Adrenal gland (tissue), 12 donors: ENCODE measurements around the gene RET. TPM values are rescaled to one million over a fixed set of nuclear protein-coding genes. Genes with fewer than 3 reads are reported as not detected.

Experiments
- DNase-seq, 7 donors: peaks; one replicate each; pipeline ENCODE4 v3.0.0-alpha.2; 2019 to 2020
- H3K27ac ChIP-seq, 5 donors: fragments of 200-600 bp; sonication (generic) in 4 of 5; 1 replicate in 3 of 5; 2 replicates in 2 of 5; pipeline versions ENCODE4 v1.5.1 to v1.8.0; 2016 to 2020; ENCODE audit warnings: mild to moderate bottlenecking in 1 of 5
- H3K27me3 ChIP-seq: fragments of 200-600 bp; 2 replicates; pipeline ENCODE4 v1.8.0; 2021
- H3K36me3 ChIP-seq, 2 donors: fragments of 200-600 bp; replicated peaks in 1 of 2; 1 replicate in 1 of 2; 2 replicates in 1 of 2; pipeline versions ENCODE4 v1.5.1 to v1.8.0; 2018 to 2022
- H3K4me1 ChIP-seq, 2 donors: fragments of 200-600 bp; replicated peaks in 1 of 2; 1 replicate in 1 of 2; 2 replicates in 1 of 2; pipeline versions ENCODE4 v1.5.1 to v1.8.0; 2018 to 2021
- H3K4me3 ChIP-seq, 4 donors: fragments of 200-600 bp; sonication (generic) in 3 of 4; one replicate each; pipeline ENCODE4 v1.5.1; 2016 to 2018
- H3K9me3 ChIP-seq, 3 donors: fragments of 200-600 bp; sonication (generic) in 1 of 3; replicated peaks in 1 of 3; 1 replicate in 2 of 3; 2 replicates in 1 of 3; pipeline versions ENCODE4 v1.5.1 to v1.8.0; 2016 to 2021
- CTCF ChIP-seq, 6 experiments: fragments of 450-650 bp in 4 of 6; fragments of 200-600 bp in 2 of 6; sonication (generic) in 1 of 6; IDR thresholded peaks; 1 replicate in 5 of 6; 2 replicates in 1 of 6; pipeline versions ENCODE4 v1.5.1 to v1.8.0; 2016 to 2021; ENCODE audit warnings: antibody characterized with exemption in 6 of 6, mild to moderate bottlenecking in 2 of 6, moderate library complexity in 1 of 6
- POLR2A ChIP-seq, 2 donors: fragments of 450-650 bp; IDR thresholded peaks; one replicate each; pipeline ENCODE4 v1.6.1; 2017; ENCODE audit warnings: antibody characterized with exemption in 2 of 2, mild to moderate bottlenecking in 2 of 2, moderate library complexity in 1 of 2
- WGBS, 4 donors: extraction: QIAGEN DNeasy Blood & Tissue Kit in 2 of 4; methylation state at CpG; one replicate each; pipeline versions ENCODE4 v1.1.5 to v1.1.7; 2013 to 2017; 5-methylcytosine and 5-hydroxymethylcytosine counted together
- intact Hi-C, 2 donors: fragments of 100-400 bp; cut with DNase I; formaldehyde crosslinking; loops; one replicate each; pipeline versions ENCODE4 v1.14.1 to v1.15.0; 2022 to 2023
- polyA plus RNA-seq, 3 donors: library from polyadenylated mRNA; stranded (reverse); fragments of 200-250 nt in 2 of 3; fragments of 350-450 nt in 1 of 3; fragmentation: Illumina TruSeq in 1 of 3; extraction: RNeasy Lipid Tissue Mini Kit (QIAGEN cat#74804) in 1 of 3; gene quantifications; one replicate each; pipeline ENCODE4 v1.2.3, GENCODE V29; 2013 to 2014
- total RNA-seq, 9 donors: library from RNA; depleted of rRNA in 4 of 9; stranded (reverse); fragments of >200 nt in 4 of 9; fragments of 120-200 nt in 1 of 9; fragmentation: NEBNext Ultra II Directional in 1 of 9; extraction: Animal tissue kit (Norgen Biotek cat#: 25700) in 1 of 9; gene quantifications; one replicate each; pipeline versions ENCODE4 v1.1.0 to v1.2.4, GENCODE V29; 2013 to 2023
- donor health status: healthy with polysubstance abuse.
- donor health status: Bipolar disorder and iron deficiency.
- donor health status: DM: yes; HTN: yes; CAD: no.
- donor health status: DM: no; HTN: no; CAD: no.
- donor health status: DM: no; HTN: no; CAD: no.
- donor health status: DM: yes; HTN: yes; CAD: no.

The RET gene
- total and polyA plus RNA-seq, 12 donors, result 1.6 to 43.6 (median 6.0) TPM

- WGBS, 4 donors, result 59 to 81% (median 68%) methylated on average over 3 of the region's 3 CpGs
- H3K27me3 ChIP-seq, result no peaks in the 10 kb centered on the region
- no peak for TF ChIP-seq CTCF (IDR thresholded peaks at IDR 0.05)
- TF ChIP-seq POLR2A (IDR thresholded peaks at IDR 0.05), result no peak
- H3K4me1 ChIP-seq, result no peaks in the 10 kb centered on the region
- H3K9me3 ChIP-seq, result no peaks in the 10 kb centered on the region
- H3K4me3 ChIP-seq, result no peak overlapping the region
- DNase-seq, result peak in 1 of 7 donors; percentile 4
- intact Hi-C loops, result no loop called here
- no peak overlapping the region for H3K27ac ChIP-seq
- no peaks in the 10 kb centered on the region for H3K36me3 ChIP-seq
These were observed 21.7 kb upstream of the RET start for GRCh38 chr10:43055217-43055616.

DNA sequence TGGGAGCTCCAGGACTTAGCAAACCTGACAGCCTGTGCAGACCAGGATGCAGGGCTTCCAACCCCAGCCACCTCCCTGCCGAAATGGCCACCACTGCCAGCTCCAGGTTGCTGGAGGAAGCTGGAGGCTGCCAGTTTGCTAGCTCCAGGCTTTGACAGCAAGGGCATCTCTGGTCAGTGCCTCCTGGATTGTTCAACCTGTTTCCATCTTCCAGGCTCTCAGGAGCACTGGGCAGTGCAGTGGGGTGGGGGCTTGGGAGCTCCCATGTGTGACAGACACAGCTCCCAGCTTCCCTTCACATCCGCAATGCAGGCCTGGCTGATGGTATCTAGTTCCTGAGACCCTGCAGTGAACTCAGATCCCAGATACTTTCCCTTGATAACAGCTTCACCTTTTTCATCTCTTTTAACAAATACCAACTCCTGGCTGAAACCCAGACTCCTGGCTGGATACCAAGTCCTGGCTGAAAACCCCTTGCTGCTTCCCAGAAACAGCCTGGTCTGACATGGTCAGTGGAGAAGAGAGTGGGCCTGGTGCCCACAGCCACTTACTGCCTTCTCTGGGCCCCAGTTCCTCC lies 20.8 kb upstream of the RET start:
- Histone ChIP-seq H3K36me3 (no peaks in the 10 kb centered on the region), H3K4me3 (no peak overlapping the region), H3K27ac (no peak overlapping the region), H3K4me1 (no peaks in the 10 kb centered on the region), H3K9me3 (no peaks in the 10 kb centered on the region), H3K27me3 (no peaks in the 10 kb centered on the region)
- intact Hi-C loops, result no loop called here
- WGBS, 4 donors, result 76 to 84% (median 81%) methylated on average over 2 of the region's 2 CpGs
- DNase-seq, result peak in 1 of 7 donors; percentile 2
- TF ChIP-seq POLR2A (IDR thresholded peaks at IDR 0.05) (no peak), CTCF (IDR thresholded peaks at IDR 0.05) (no peak)

GRCh38 chr10:43056568-43057011 lies 20.3 kb upstream of the RET start:
- no peaks in the 10 kb centered on the region for H3K36me3 ChIP-seq
- H3K27me3 ChIP-seq, result no peaks in the 10 kb centered on the region
- TF ChIP-seq POLR2A (IDR thresholded peaks at IDR 0.05) (no peak), CTCF (IDR thresholded peaks at IDR 0.05) (no peak)
- intact Hi-C loops, result no loop called here
- H3K4me3 ChIP-seq, result no peak overlapping the region
- no peaks in the 10 kb centered on the region for H3K4me1 ChIP-seq
- WGBS, 4 donors, result 71 to 86% (median 73%) methylated on average over 3 to 5 of the region's 5 CpGs
- peak in 1 of 7 donors; percentile 3 for DNase-seq
- no peaks in the 10 kb centered on the region for H3K9me3 ChIP-seq
- no peak overlapping the region for H3K27ac ChIP-seq

GRCh38 chr10:43057231-43057711 lies 19.6 kb upstream of the RET start:
- Histone ChIP-seq H3K27ac (no peak overlapping the region), H3K36me3 (no peaks in the 10 kb centered on the region), H3K27me3 (no peaks in the 10 kb centered on the region), H3K9me3 (no peaks in the 10 kb centered on the region), H3K4me3 (no peak overlapping the region), H3K4me1 (no peaks in the 10 kb centered on the region)
- 44 to 62% (median 52%) methylated on average over 7 of the region's 7 CpGs for WGBS, 4 donors
- DNase-seq, result no peak
- TF ChIP-seq POLR2A (IDR thresholded peaks at IDR 0.05) (no peak), CTCF (IDR thresholded peaks at IDR 0.05) (no peak)
- intact Hi-C loops, result no loop called here
